HG03139 (cell line): ENCODE results near the gene AP5S1.
"Not testable (repeated sequence)": the region's sequence is repeated elsewhere in the genome, so short reads cannot be mapped to it uniquely, and the experiment has no call there.

Experiments
- ATAC-seq: cut with Tn5 transposase; IDR thresholded peaks from one replicate; pipeline ENCODE4 v1.9.1; 2021; ENCODE audit not compliant: unreplicated experiment

The AP5S1 gene

GRCh38 chr20:3842348-3842930, 22.1 kb downstream of the AP5S1 start:
- no peak for ATAC-seq

- no peak for ATAC-seq
Observed at GRCh38 chr20:3843490-3843889, 23.1 kb downstream of the AP5S1 start.

DNA sequence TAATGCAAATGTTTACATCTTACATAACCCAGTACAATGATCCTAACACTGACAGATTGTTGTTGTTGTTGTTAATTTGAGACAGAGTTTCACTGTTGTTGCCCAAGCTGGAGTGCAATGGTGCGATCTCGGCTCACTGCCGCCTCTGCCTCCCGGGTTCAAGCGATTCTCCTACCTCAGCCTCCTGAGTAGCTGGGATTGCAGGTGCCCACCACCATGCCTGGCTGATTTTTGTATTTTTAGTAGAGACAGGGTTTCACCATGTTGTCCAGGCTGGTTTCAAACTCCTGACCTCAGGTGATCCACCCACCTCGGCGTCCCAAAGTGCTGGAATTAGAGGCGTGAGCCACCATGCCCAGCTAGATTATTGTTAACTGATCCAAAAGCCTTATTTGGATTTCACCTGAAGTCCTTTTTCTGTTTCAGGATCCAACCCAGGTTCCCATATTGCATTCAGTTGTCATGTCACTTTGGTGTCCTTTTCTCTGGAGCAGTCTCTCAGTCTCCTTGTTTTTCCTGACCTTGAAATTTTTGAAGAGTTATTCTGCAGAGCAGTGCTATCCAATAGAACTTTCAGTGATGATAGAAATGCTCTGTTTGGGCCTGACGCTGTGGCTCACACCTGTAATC, 23.8 kb downstream of the AP5S1 start:
- not testable (repeated sequence) for ATAC-seq

- no peak for ATAC-seq
Observed at GRCh38 chr20:3846378-3846739, 26.0 kb downstream of the AP5S1 start.

- ATAC-seq: peak; percentile 84
Observed at GRCh38 chr20:3846740-3847428, 26.5 kb downstream of the AP5S1 start, which contains the start of gene MAVS. Gene MAVS, plus strand, starts transcription at chr20:3846834. Its CDS starts 7,791 bp downstream, at chr20:3854625.

GRCh38 chr20:3847429-3847940, 27.1 kb downstream of the AP5S1 start:
- ATAC-seq: no peak

GRCh38 chr20:3848565-3848964, 28.2 kb downstream of the AP5S1 start:
- ATAC-seq: no peak

DNA sequence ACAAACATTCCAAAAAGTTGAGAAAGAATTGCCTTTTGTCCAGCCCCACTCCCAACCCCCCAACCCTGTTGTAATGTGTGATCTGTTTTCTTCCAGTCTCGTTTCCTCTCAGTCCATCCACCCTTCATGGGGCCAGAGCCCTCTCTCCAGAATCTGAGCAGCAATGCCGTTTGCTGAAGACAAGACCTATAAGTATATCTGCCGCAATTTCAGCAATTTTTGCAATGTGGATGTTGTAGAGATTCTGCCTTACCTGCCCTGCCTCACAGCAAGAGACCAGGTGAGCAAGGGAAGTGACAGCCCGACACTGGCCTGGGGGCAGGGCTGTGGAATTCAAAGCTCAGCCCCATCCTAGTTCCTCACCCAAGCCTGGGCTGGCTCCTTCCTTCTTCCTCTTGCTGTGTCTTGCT, 34.1 kb downstream of the AP5S1 start:
- ATAC-seq: no peak

DNA sequence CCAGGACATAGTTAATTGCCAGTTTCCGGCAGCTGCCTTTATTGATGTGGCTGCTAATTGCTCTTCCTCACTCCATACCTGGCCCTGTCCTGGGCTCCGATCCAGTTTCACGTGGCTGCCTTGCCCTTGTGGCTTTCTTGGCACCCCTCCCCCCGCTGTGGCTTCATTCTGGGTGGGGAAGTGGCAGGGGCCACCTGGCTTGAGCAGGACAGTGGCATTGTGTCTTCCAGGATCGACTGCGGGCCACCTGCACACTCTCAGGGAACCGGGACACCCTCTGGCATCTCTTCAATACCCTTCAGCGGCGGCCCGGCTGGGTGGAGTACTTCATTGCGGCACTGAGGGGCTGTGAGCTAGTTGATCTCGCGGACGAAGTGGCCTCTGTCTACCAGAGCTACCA, 37.1 kb downstream of the AP5S1 start:
- ATAC-seq: no peak

- no peak for ATAC-seq
Observed at GRCh38 chr20:3858689-3859088, 38.3 kb downstream of the AP5S1 start.

GRCh38 chr20:3861191-3861590, 40.8 kb downstream of the AP5S1 start:
- no peak for ATAC-seq

- no peak for ATAC-seq
Observed at GRCh38 chr20:3862333-3862732, 42.0 kb downstream of the AP5S1 start.

GRCh38 chr20:3863317-3863716, 43.0 kb downstream of the AP5S1 start:
- ATAC-seq: no peak

GRCh38 chr20:3864518-3864917, 44.2 kb downstream of the AP5S1 start:
- no peak for ATAC-seq

DNA sequence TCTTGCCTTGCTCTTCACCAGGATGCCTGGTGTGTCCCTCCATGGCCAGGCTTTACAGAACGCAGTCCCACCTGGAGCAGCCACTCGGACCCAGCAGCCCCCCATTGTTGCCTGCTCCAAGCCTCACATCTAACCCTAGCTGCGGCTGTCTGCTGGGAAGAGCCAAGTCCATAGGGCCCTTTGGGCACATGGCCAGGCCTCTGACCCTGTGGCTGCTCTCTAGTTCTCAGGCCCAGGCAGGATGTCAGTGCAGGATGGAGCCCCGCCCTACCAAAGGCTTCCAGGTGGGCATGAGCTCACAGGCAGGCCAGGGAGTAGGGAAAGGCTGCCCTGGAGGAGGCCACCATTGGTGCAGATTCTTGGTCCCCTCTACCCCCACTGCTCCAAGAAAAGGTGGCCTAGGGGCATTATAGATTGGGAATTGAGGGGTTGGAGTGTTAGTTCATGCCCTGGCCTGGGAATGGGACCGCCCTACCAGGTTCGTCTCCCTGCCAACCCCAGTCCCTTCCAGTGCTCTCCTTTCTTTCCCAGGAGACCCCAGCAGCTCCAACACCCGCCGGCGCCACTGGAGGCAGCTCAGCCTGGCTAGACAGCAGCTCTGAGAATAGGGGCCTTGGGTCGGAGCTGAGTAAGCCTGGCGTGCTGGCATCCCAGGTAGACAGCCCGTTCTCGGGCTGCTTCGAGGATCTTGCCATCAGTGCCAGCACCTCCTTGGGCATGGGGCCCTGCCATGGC, 45.0 kb downstream of the AP5S1 start:
- ATAC-seq: no peak

DNA sequence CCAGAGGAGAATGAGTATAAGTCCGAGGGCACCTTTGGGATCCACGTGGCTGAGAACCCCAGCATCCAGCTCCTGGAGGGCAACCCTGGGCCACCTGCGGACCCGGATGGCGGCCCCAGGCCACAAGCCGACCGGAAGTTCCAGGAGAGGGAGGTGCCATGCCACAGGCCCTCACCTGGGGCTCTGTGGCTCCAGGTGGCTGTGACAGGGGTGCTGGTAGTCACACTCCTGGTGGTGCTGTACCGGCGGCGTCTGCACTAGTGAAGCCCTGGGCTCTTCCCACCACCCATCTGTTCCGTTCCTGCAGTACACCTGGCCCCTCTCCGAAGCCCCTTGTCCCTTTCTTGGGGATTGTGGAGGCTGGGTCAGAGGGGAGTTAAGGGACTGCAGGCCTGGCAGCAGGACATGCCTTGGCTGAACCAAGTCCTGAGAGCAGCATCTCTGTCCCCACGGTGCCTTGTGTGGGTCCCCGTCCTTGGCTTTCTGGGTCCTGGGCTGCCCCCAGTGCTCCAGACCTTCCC, 45.6 kb downstream of the AP5S1 start:
- ATAC-seq: no peak

DNA sequence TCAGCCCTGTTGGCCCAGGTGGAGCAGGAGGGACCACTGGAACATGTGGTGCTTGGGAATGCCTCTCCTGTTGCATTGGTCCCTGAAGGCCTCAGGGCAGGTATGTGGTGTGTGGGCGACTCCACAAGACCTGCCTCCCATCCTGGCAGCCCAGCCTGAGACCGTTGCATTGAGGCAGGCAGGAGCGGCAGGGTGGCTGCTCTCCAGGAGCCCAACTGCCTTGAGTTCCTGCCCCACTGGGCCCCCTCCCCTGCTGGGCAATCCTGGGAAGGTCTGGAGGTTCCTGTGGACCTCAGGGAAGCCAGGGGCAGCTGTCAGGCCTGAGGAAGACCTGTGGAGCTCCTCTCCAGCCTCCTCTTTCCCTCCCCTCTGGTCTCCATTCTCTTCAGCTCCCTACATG, 46.1 kb downstream of the AP5S1 start:
- no peak for ATAC-seq

GRCh38 chr20:3867802-3868201, 47.5 kb downstream of the AP5S1 start:
- ATAC-seq: no peak

GRCh38 chr20:3869839-3870634, 49.7 kb downstream of the AP5S1 start:
- no peak for ATAC-seq

- no peak for ATAC-seq
Observed at GRCh38 chr20:3871550-3872265, 51.4 kb downstream of the AP5S1 start.
